Amniotic stem cell (primary cell): Measurements from ENCODE around the gene ARFGEF2.
"Not testable (repeated sequence)": the region's sequence is repeated elsewhere in the genome, so short reads cannot be mapped to it uniquely, and the experiment has no call there.

ENCODE experiments used
- DNase-seq: peaks from one replicate; lab custom pipeline; 2025; lab: John Stamatoyannopoulos, UW

ARFGEF2 gene

GRCh38 chr20:49074521-49074920 lies 153.0 kb downstream of the ARFGEF2 start:
- no peak for DNase-seq

- DNase-seq: no peak
Observed at GRCh38 chr20:49078310-49078709, 156.8 kb downstream of the ARFGEF2 start.

GRCh38 chr20:49082295-49082694 lies 160.8 kb downstream of the ARFGEF2 start:
- DNase-seq: not testable (repeated sequence)
